ENCODE measurements around the gene CA12.
A peak's percentile ranks its signal among the peaks of the same experiment; 100 is the strongest.

- TF ChIP-seq POLR2A (IDR thresholded peaks at IDR 0.05) (no peak), POLR2AphosphoS5 (IDR thresholded peaks at IDR 0.05; ENCODE audit: insufficient read depth in 1 of 2, low read depth in 1 of 2) (peak in 1 of 2 donors; percentile 82)
- TF ChIP-seq, protein P1, sequence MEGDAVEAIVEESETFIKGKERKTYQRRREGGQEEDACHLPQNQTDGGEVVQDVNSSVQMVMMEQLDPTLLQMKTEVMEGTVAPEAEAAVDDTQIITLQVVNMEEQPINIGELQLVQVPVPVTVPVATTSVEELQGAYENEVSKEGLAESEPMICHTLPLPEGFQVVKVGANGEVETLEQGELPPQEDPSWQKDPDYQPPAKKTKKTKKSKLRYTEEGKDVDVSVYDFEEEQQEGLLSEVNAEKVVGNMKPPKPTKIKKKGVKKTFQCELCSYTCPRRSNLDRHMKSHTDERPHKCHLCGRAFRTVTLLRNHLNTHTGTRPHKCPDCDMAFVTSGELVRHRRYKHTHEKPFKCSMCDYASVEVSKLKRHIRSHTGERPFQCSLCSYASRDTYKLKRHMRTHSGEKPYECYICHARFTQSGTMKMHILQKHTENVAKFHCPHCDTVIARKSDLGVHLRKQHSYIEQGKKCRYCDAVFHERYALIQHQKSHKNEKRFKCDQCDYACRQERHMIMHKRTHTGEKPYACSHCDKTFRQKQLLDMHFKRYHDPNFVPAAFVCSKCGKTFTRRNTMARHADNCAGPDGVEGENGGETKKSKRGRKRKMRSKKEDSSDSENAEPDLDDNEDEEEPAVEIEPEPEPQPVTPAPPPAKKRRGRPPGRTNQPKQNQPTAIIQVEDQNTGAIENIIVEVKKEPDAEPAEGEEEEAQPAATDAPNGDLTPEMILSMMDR (IDR thresholded peaks at IDR 0.05), result no peak
Measured at GRCh38 chr15:63348392-63348791, 33.3 kb downstream of the CA12 start.

Measured in vagina (tissue), 2 donors.